Glutamatergic neuron (in vitro differentiated cells): ENCODE measurements around the gene PTPRN2. TPM values are rescaled to one million over a fixed set of nuclear protein-coding genes. Genes with fewer than 3 reads are reported as not detected.

Experiments used
- DNase-seq: peaks from one replicate; pipeline ENCODE4 v3.0.0; 2022
- H3K27ac Mint-ChIP-seq: one replicate; pipeline ENCODE4 v1.8.0; 2020; ENCODE audit warnings: mild to moderate bottlenecking, mixed read lengths, inconsistent platforms; ENCODE audit not compliant: unreplicated experiment
- H3K27me3 Mint-ChIP-seq: one replicate; pipeline ENCODE4 v1.8.0; 2020; ENCODE audit warnings: mild to moderate bottlenecking, moderate library complexity, mixed read lengths, inconsistent platforms; ENCODE audit not compliant: unreplicated experiment
- H3K36me3 Mint-ChIP-seq: one replicate; pipeline ENCODE4 v1.8.0; 2020; ENCODE audit warnings: mild to moderate bottlenecking, mixed read lengths, inconsistent platforms; ENCODE audit not compliant: unreplicated experiment
- H3K4me1 Mint-ChIP-seq: one replicate; pipeline ENCODE4 v1.8.0; 2020; ENCODE audit warnings: mild to moderate bottlenecking, low read depth, mixed read lengths, inconsistent platforms; ENCODE audit not compliant: unreplicated experiment
- H3K4me3 Mint-ChIP-seq: one replicate; pipeline ENCODE4 v1.8.0; 2020; ENCODE audit warnings: mild to moderate bottlenecking, mixed read lengths, inconsistent platforms; ENCODE audit not compliant: unreplicated experiment
- H3K9me3 Mint-ChIP-seq: one replicate; pipeline ENCODE4 v1.8.0; 2020; ENCODE audit warnings: mild to moderate bottlenecking, moderate library complexity, mixed read lengths, inconsistent platforms; ENCODE audit not compliant: unreplicated experiment
- total RNA-seq: library from RNA; stranded (reverse); fragmentation: NEBNext Ultra II Directional; extraction: Animal tissue kit (Norgen Biotek cat#: 25700); gene quantifications from one replicate; pipeline ENCODE4 v1.2.1, GENCODE V29; 2021; ENCODE audit not compliant: unreplicated experiment
- TF ChIP-seq, protein P1 (sequence below): fragments of 200-600 bp; sonication (generic); IDR thresholded peaks from one replicate; pipeline ENCODE4 v1.5.0; 2021; ENCODE audit not compliant: partially characterized antibody, unreplicated experiment

Gene PTPRN2
- total RNA-seq, 1 donor from 2014 or later, result 49.0 TPM

GRCh38 chr7:157828881-157829280 is 758.7 kb downstream of the PTPRN2 start:
- H3K36me3 Mint-ChIP-seq, result peaks cover 9% of the 10 kb centered on the region

DNA sequence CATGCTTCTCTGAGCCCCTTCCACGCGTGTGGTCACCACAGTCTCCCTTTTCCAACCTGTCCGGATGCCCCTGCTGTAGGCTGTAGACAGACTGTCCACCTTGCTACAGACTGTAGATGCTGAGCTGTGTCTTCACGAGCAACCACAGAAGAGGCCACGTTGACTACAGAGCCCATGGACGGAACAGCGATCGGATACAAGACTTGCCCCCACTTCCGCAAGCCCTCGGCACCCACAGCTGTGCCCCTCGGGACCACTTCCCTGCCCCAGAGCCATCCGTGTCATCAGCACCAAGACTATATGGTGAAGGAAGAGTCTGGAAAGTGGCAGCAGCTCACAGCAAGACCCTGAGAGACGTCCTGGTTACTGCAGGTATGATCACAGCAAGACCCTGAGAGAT is 759.4 kb downstream of the PTPRN2 start:
- peaks cover 4% of the 10 kb centered on the region for H3K9me3 Mint-ChIP-seq
- peaks cover 5% of the 10 kb centered on the region for H3K27me3 Mint-ChIP-seq
- no peak overlapping the region for H3K27ac Mint-ChIP-seq
- H3K36me3 Mint-ChIP-seq, result peaks cover 4% of the 10 kb centered on the region
- H3K4me3 Mint-ChIP-seq, result no peak overlapping the region
- peaks cover 6% of the 10 kb centered on the region for H3K4me1 Mint-ChIP-seq
- TF ChIP-seq, protein P1, sequence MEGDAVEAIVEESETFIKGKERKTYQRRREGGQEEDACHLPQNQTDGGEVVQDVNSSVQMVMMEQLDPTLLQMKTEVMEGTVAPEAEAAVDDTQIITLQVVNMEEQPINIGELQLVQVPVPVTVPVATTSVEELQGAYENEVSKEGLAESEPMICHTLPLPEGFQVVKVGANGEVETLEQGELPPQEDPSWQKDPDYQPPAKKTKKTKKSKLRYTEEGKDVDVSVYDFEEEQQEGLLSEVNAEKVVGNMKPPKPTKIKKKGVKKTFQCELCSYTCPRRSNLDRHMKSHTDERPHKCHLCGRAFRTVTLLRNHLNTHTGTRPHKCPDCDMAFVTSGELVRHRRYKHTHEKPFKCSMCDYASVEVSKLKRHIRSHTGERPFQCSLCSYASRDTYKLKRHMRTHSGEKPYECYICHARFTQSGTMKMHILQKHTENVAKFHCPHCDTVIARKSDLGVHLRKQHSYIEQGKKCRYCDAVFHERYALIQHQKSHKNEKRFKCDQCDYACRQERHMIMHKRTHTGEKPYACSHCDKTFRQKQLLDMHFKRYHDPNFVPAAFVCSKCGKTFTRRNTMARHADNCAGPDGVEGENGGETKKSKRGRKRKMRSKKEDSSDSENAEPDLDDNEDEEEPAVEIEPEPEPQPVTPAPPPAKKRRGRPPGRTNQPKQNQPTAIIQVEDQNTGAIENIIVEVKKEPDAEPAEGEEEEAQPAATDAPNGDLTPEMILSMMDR, result no peak
- DNase-seq, result no peak

More at GRCh38 chr7:157828881-157829280, 758.7 kb downstream of the PTPRN2 start:
- TF ChIP-seq, protein P1, result no peak
- Mint-ChIP-seq H3K27ac (no peak overlapping the region), H3K27me3 (peaks cover 5% of the 10 kb centered on the region), H3K4me3 (no peak overlapping the region), H3K9me3 (peaks cover 5% of the 10 kb centered on the region), H3K4me1 (peaks cover 6% of the 10 kb centered on the region)
- no peak for DNase-seq

GRCh38 chr7:157827863-157828160 is 759.8 kb downstream of the PTPRN2 start:
- peaks cover 6% of the 10 kb centered on the region for H3K4me1 Mint-ChIP-seq
- H3K9me3 Mint-ChIP-seq, result peaks cover 3% of the 10 kb centered on the region
- H3K4me3 Mint-ChIP-seq, result no peak overlapping the region
- DNase-seq, result no peak
- TF ChIP-seq, protein P1, result no peak
- H3K27ac Mint-ChIP-seq, result no peak overlapping the region
- H3K27me3 Mint-ChIP-seq, result peaks cover 5% of the 10 kb centered on the region
- peaks cover under 1% of the 10 kb centered on the region for H3K36me3 Mint-ChIP-seq

- no peak for DNase-seq
- H3K4me3 Mint-ChIP-seq, result no peak overlapping the region
- H3K27me3 Mint-ChIP-seq, result peaks cover 1% of the 10 kb centered on the region
- H3K9me3 Mint-ChIP-seq, result no peaks in the 10 kb centered on the region
- H3K36me3 Mint-ChIP-seq, result no peaks in the 10 kb centered on the region
- TF ChIP-seq, protein P1, result no peak
- H3K4me1 Mint-ChIP-seq, result peaks cover 2% of the 10 kb centered on the region
- H3K27ac Mint-ChIP-seq, result no peak overlapping the region
Measured at GRCh38 chr7:157827045-157827862, 760.4 kb downstream of the PTPRN2 start.

GRCh38 chr7:157826566-157826965 is 761.1 kb downstream of the PTPRN2 start:
- no peak for DNase-seq
- TF ChIP-seq, protein P1, result no peak
- Mint-ChIP-seq H3K4me1 (no peaks in the 10 kb centered on the region), H3K9me3 (no peaks in the 10 kb centered on the region), H3K4me3 (no peak overlapping the region), H3K27ac (no peak overlapping the region), H3K27me3 (peaks cover 1% of the 10 kb centered on the region), H3K36me3 (no peaks in the 10 kb centered on the region)
